ENCODE data around the gene UQCC3.

UQCC3 gene

GRCh38 chr11:62705880-62706849 is 34.7 kb downstream of the UQCC3 start:
- DNase-seq, result peak; percentile 96

- no peak for DNase-seq
Observed at GRCh38 chr11:62706850-62707247, 35.4 kb downstream of the UQCC3 start.

DNA sequence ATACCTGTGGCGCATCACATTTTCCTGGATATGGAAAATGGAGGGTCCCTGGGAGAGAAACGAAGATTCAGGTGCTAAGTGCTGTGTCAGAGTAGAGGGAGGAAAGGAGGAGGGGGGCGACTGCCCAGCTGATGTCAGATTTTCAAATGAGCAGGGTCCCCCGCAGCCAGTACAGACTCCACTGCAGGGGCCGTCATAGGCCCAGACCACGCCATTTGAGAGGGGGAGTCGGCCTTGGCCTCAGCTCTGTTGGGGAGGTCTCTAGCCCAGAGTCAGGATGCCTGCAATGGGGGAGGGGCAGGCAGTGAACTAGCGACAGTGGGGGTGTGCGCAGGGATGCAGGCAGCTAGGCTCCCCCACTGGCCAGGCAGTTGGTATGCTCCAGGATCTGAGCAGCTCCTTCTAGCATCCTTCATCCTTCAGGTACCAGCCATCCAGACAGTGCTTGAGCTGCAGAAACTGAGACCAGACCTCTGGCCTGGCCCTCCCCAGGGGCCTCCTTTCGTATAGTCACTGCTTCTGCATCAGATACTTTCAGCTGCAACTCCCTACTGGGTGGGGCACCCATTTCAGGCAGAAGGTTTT is 35.9 kb downstream of the UQCC3 start, which contains the start of the genes BSCL2 and GNG3:
BSCL2 (minus strand) TSS at position 148 of the 585 bp plus-strand sequence. CDS start 229 bp downstream, outside the sequence.
GNG3 (plus strand) TSS at position 400 of the 585 bp plus-strand sequence. CDS start 620 bp downstream, outside the sequence.
- peak; percentile 54 for DNase-seq

- no peak for DNase-seq
Observed at GRCh38 chr11:62708392-62708791, 36.9 kb downstream of the UQCC3 start.

GRCh38 chr11:62708793-62709192 is 37.3 kb downstream of the UQCC3 start:
- peak; percentile 53 for DNase-seq

GRCh38 chr11:62709247-62710000 is 38.0 kb downstream of the UQCC3 start:
- peak; percentile 98 for DNase-seq

DNA sequence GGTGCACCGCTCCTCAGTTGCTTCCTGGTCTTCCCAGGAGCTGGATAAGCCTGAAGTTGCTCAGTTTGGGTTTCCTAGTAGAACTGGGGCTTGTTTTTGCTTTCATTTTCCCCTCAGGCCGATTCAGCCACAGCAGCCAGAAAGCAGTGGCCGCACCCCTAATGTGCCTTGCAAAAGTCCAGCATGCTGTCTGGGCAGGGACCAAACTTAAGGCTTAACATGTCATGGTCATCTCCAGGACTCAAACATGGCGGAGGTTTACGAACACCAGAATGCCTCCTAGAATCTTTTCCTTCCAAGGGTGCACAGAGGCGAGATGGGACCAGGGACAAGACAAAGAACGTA is 38.5 kb downstream of the UQCC3 start:
- no peak for DNase-seq

DNA sequence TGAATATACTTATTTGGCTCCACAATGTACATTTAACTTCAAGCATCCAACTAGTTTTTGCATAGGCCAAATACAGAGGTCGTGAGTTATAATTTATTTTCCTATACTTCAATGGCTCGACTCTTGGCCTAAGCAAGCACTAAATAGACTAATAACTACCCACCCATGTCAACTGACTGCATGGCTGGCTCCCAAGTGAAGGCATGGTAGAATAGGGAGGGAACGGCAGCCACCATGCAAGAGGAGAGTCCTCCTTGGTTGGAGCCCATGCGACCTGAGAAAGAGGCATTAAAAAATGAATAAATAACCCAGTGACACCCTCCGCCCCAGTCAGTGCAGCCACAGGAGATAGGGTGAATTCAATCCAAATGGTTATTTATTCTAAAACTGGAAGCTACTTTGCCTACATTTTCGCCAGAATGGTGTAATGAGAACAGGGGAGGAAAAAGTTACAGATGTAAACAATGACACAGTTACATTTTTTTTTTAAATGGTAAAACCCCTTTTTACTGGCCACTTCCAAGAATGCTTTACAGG is 40.9 kb downstream of the UQCC3 start:
- no peak for DNase-seq

DNA sequence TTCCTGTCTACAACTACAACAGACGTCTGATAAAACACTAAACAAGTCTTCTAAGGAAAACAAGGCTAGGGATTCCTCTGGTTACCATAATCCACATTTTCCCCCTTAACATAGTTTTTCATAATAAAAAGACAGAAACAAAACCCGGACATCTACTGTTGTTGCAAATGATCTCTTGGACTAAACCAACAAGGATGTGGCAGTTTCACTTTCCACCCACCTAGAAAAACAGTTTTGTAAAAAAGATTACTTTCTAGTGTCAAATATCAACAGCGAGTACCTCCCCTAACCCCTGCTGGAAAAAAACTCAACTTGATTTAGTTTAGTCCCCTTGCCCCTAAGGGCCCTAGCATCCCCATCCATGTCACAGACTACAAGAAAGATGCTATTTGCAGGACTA is 41.4 kb downstream of the UQCC3 start:
- DNase-seq, result no peak

DNA sequence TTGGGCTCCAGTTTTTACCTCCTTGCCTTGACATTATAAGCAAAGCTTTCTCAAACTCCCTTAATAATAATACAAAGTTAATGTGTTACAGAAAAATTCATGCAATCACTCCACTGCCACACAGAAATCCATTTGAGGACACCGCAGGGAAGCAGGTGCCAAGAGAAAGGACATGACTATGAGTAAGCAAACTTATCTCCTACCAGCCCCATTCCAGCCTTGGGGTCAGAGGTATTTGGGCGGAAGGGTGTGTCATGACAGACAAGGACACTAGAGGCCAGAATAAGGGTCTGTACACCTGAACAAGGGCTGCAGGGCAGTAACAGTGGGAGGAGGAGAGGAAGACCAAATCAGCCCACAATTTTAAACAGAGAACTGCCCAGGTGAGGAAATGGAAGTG is 41.9 kb downstream of the UQCC3 start:
- DNase-seq, result no peak

DNA sequence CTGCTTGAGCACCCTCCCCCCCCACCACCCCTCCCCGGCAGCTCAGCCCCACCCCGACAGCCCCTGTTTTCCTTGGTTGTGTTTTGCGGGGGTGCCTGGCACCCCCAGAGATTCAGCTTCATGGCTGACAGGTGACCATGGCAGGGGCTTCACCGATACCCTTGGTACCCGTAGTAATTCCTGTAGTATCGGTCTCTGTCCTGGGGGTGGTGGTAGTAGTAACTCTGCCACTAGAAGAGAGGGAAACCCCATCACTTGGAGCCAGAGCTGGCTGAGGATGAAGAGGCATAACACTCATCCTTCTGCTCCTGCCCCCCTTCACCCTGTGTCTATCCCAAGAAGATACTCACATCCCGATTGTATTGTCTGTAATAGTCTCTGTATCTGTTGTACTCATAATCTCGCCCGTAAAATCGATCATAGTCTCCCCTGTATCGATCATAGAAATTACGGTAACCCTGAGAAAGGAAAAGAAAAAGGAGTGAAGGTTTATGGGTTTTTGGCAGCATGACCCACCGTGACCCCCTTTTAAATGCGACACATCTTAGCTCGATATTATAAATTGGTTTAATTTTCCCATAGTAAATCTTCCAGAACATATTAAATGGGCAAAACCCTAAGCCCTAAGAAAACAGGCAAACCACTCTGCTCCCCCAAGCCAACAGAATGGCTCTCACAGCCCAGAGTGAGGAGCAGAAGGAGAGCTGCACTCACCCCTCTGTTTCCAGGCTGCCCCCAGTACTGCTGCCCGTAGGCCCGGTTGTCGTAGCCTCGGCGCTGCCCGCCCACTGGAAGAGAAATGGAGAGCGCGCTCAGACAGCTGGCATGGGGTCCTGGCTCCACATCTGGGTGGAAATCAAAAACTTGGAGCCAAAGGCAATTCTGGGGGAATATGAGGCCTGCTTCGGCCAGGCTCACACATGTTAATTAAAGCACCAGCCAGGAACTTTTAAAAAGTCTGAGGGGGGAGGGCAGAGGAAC is 44.0 kb downstream of the UQCC3 start:
- DNase-seq, result no peak

DNA sequence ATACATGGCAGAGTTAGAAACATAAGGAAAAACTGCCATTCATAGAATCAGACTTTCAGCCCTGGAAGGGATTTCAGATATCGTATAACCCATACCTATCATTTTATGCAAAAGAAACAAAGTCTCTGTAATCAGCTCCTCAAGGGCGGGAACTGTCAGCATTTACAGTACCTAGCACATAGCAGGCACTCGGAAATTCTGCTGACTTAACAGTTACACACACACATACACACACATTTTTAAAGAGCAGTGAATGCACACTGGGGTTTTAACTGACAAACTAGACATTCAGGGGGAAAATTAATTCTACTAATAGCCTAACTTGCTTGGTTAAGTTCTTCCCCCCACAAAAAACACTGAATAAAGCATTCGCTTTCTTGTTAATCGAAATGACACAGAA is 44.7 kb downstream of the UQCC3 start:
- DNase-seq, result no peak

GRCh38 chr11:62716816-62717215 is 45.3 kb downstream of the UQCC3 start:
- no peak for DNase-seq

GRCh38 chr11:62719302-62719978 is 48.0 kb downstream of the UQCC3 start:
- no peak for DNase-seq

DNA sequence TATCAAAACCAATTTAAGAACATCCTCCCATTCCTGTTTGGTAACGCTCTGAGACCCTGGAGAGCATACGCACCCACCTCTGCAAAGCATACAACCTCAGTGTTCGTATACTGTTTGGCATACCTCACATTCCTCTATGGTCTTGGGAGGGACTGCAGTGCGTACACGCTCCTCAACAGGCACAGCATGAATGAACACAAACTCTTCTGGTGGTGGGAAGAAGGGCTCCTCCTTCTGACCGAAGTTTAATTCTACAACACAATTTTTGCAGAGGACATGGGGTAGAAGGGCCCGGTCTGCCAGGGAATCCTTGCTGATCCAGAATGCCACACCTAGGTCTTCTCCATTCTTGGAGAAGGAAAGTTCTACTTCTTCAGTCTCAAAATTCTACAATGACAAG is 50.5 kb downstream of the UQCC3 start:
- DNase-seq, result no peak
